Fibroblast of villous mesenchyme (primary cell): Measurements from ENCODE around the gene ATP8A2. TPM values are rescaled to one million over a fixed set of nuclear protein-coding genes. Genes with fewer than 3 reads are reported as not detected.

ENCODE experiments used
- DNase-seq: peaks from one replicate; pipeline ENCODE4 v3.0.0-alpha.2; 2010; ENCODE audit warnings: low read depth
- H3K4me3 ChIP-seq: 2 replicates; pipeline ENCODE4 v1.5.1; 2011; ENCODE audit warnings: low read depth, mild to moderate bottlenecking, low read length
- total RNA-seq: library from RNA; depleted of rRNA; stranded (reverse); fragments of >200 nt; gene quantifications from 2 replicates; pipeline ENCODE4 v1.2.3, GENCODE V29; 2012
- TF ChIP-seq, protein P1 (sequence below): IDR thresholded peaks from 2 replicates; pipeline ENCODE4 v1.5.1; 2012; ENCODE audit warnings: low read depth, mild to moderate bottlenecking, low read length; ENCODE audit not compliant: insufficient read depth

The ATP8A2 gene
- total RNA-seq, 1 donor = under 0.01 TPM

DNA sequence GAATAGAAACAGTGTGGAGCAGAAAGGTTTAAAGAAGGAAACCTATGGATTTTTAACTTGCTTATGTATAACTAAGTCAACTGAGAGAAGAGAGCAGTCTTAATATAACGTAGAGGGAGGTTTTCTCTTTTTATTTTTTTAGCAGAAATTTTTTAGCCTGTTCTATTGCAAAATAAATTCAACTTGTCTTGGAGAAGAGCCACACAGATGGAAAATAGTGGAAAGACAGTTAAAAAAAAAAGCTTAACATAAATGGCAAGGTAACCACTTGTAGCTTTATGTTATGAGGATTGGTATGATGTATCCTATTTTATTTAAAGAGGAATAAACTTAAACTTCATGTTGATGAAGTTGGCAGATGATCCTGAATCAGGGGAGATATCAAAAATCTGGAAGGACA lies 367.6 kb downstream of the ATP8A2 start:
- no peak overlapping the region for H3K4me3 ChIP-seq
- DNase-seq = no peak
- TF ChIP-seq, protein P1, sequence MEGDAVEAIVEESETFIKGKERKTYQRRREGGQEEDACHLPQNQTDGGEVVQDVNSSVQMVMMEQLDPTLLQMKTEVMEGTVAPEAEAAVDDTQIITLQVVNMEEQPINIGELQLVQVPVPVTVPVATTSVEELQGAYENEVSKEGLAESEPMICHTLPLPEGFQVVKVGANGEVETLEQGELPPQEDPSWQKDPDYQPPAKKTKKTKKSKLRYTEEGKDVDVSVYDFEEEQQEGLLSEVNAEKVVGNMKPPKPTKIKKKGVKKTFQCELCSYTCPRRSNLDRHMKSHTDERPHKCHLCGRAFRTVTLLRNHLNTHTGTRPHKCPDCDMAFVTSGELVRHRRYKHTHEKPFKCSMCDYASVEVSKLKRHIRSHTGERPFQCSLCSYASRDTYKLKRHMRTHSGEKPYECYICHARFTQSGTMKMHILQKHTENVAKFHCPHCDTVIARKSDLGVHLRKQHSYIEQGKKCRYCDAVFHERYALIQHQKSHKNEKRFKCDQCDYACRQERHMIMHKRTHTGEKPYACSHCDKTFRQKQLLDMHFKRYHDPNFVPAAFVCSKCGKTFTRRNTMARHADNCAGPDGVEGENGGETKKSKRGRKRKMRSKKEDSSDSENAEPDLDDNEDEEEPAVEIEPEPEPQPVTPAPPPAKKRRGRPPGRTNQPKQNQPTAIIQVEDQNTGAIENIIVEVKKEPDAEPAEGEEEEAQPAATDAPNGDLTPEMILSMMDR = no peak

DNA sequence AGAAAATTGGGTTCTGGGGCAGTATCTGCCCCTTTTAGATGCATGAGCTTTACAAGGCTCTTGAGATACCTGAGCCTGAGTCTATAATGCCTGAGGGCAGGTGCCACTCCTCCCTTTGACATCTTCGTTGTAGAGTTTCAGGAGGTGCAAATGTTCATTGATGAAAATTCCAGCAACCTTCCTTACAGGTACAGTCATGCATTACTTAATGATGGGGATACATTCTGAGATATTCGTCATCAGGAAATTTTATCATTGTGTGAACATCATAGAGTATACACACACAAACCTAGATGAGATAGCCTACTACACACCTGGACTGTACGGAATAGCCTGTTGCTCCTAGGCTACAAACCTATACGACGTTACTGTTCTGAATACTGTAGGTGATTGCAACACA lies 370.0 kb downstream of the ATP8A2 start:
- TF ChIP-seq, protein P1 = no peak
- H3K4me3 ChIP-seq = no peak overlapping the region
- DNase-seq = no peak

DNA sequence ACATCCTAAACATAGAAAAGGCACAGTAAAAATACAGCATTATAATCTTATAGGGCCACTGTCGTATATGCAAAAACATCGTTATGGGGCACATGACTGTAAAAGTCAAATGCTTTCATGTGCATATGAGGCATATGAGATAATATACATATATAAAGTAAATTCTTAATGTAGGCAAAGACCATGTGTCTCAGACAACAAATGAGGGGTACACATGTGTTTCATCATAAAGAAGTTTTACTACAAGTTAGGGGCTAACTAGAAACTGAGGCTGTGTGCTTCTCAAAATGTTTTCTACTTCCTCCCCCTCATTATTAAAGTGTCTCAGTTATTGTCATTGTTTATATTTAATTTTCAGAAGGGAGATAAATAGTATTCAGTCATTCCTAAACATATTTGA lies 370.4 kb downstream of the ATP8A2 start:
- DNase-seq = no peak
- TF ChIP-seq, protein P1 = no peak
- no peak overlapping the region for H3K4me3 ChIP-seq

DNA sequence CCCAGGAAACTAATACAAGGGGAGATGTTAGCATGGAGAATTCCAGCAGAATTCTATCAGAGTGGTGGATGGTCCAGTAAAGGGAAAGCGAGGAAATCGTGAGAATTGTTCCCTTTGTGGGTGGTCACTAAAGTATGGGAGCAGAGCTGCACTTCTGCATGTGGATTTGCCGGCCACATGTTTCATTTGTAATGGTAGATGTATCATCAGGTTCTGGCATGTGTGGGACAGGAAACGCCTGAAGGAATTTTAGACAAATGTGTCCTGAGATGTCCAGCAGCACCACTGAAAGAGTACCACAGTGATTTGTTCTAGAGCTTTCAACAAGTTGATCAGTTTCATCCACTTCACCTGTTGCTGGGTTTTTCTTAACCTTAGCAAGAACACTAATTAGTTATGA lies 371.6 kb downstream of the ATP8A2 start:
- H3K4me3 ChIP-seq = no peak overlapping the region
- no peak for DNase-seq
- TF ChIP-seq, protein P1 = no peak

DNA sequence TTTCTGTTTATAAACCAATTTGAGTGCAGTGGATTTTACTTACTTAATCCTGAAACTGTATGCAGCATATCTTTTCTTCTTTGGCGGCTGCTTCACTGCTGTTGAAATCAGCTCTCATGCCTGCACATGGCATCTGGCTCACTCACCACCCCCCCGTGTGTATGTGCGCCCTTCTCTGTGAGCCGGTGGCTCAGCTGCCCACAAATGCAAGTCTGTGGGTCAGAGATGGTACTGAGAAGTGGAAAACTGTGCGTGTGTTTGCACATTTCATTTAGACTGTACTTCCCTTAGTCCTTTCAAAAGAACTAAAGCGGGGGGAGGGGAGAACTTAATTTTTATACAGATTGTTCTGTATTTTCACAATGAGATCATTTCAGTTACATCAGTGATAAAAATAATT lies 372.4 kb downstream of the ATP8A2 start:
- no peak for DNase-seq
- TF ChIP-seq, protein P1 = no peak
- no peak overlapping the region for H3K4me3 ChIP-seq

DNA sequence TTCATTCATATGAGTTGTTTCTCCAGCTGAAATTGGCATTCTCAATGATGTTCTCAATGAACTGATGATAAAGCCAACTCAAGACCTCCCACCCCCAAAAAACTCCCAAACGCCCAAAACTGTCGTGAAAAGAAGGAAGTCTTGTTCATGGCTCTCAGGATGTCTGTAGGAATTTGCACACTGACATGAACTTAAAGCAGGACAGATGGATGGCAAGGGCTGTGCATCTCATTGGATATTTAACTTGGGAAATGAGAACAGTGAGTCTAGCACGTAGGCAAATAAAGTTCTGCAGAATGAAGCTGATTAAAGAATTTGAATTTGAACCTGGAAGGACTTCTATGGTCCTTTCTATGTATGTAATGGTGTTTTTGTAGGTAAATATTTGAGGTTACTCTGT lies 374.4 kb downstream of the ATP8A2 start:
- H3K4me3 ChIP-seq = no peak overlapping the region
- TF ChIP-seq, protein P1 = no peak
- no peak for DNase-seq

DNA sequence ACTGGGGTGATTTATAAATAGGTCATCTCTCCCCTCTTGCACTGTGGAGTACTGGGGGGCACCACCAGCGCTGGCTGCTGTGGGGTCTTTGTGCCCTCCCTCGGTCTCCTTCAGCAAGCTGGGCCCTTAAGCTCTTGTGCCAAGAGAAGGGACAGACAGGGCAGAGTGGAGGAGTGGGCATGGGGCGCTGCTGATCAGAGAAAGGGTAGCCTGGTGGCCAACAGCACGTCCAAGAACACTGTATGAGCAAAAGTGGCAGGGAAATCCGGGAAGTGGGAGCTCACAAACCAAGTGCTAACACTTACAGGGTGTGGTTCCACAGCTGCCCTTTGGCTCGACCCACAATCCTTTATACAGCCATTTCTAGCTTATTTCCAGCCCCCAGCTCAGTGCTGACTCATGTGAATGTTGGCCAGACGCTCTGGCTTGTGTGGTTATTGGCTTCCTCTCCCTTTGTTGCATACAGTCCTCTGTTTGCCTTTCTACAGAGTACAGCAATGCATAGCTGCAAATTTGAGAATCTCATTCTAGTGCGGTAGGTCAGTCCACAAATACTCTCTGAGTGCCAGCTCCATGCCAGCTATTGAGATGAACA lies 381.3 kb downstream of the ATP8A2 start:
- DNase-seq = peak; percentile 12
- TF ChIP-seq, protein P1 = no peak
- no peak overlapping the region for H3K4me3 ChIP-seq
